Ovary (tissue), 9 donors: ENCODE results near the gene UROC1. TPM values are rescaled to one million over a fixed set of nuclear protein-coding genes. Genes with fewer than 3 reads are reported as not detected.

ENCODE experiments used
- DNase-seq, 5 donors: peaks; one replicate each; pipeline ENCODE4 v3.0.0-alpha.2; 2019 to 2020
- H3K27ac ChIP-seq, 2 donors: fragments of 200-600 bp; one replicate each; pipeline versions ENCODE4 v1.5.1 to v1.8.0; 2019 to 2022
- H3K27me3 ChIP-seq: fragments of 200-600 bp; one replicate; pipeline ENCODE4 v1.8.0; 2022
- H3K36me3 ChIP-seq: fragments of 200-600 bp; sonication (generic); one replicate; pipeline ENCODE4 v1.5.1; 2019
- H3K4me1 ChIP-seq: one replicate; pipeline ENCODE4 v1.8.1; 2013; ENCODE audit warnings: mild to moderate bottlenecking, moderate library complexity; ENCODE audit not compliant: insufficient read depth
- H3K4me3 ChIP-seq: fragments of 200-600 bp; sonication (generic); one replicate; pipeline ENCODE4 v1.5.1; 2017
- H3K9me3 ChIP-seq, 2 donors: fragments of 200-600 bp in 1 of 2; sonication (generic) in 1 of 2; one replicate each; pipeline versions ENCODE4 v1.5.1 to v1.8.1; 2013 to 2019; ENCODE audit warnings: mild to moderate bottlenecking in 1 of 2, moderate library complexity in 1 of 2
- CTCF ChIP-seq, 3 donors: fragments of 450-650 bp in 2 of 3; fragments of 200-600 bp in 1 of 3; IDR thresholded peaks; one replicate each; pipeline versions ENCODE4 v1.5.1 to v1.8.0; 2016 to 2022; ENCODE audit warnings: antibody characterized with exemption in 3 of 3, mild to moderate bottlenecking in 1 of 3
- EP300 ChIP-seq: sonication (generic); formaldehyde crosslinking; IDR thresholded peaks from one replicate; pipeline ENCODE4 v1.6.1; 2017; ENCODE audit warnings: antibody characterized with exemption
- POLR2A ChIP-seq: fragments of 450-650 bp; IDR thresholded peaks from one replicate; pipeline ENCODE4 v1.6.1; 2017; ENCODE audit warnings: antibody characterized with exemption, mild to moderate bottlenecking, moderate library complexity
- WGBS, 3 donors: extraction: QIAGEN DNeasy Blood & Tissue Kit in 1 of 3; methylation state at CpG; one replicate each; pipeline versions ENCODE4 v1.1.5 to v1.1.7; 2013 to 2017; 5-methylcytosine and 5-hydroxymethylcytosine counted together
- intact Hi-C, 4 donors: fragments of 100-400 bp; cut with DNase I; formaldehyde crosslinking; loops; one replicate each; pipeline versions ENCODE4 v1.11.0 to v1.15.1; 2022 to 2023
- polyA plus RNA-seq, 2 donors: library from polyadenylated mRNA; stranded (reverse); fragments of 200-250 nt in 1 of 2; fragments of 350-450 nt in 1 of 2; fragmentation: Illumina TruSeq in 1 of 2; extraction: RNeasy Lipid Tissue Mini Kit (QIAGEN cat#74804) in 1 of 2; gene quantifications; one replicate each; pipeline ENCODE4 v1.2.3, GENCODE V29; 2013 to 2014
- total RNA-seq, 7 donors: library from RNA; depleted of rRNA in 2 of 7; stranded (reverse); fragments of >200 nt in 2 of 7; fragmentation: NEBNext Ultra II Directional in 3 of 7; extraction: Animal tissue kit (Norgen Biotek cat#: 25700) in 3 of 7; gene quantifications; one replicate each; pipeline versions ENCODE4 v1.1.0 to v1.2.4, GENCODE V29; 2016 to 2023
- donor health status: DM: no; HTN: no; CAD: no; lungs with moderate emphysema.
- donor health status: DM: no; HTN: no; CAD: no.
- donor health status: Bipolar disorder and iron deficiency.
- donor health status: DM: yes; HTN: yes; CAD: no.
- donor health status: DM: no; HTN: no; CAD: no.
- donor health status: DM: yes; HTN: yes; CAD: no.

UROC1 gene
- total and polyA plus RNA-seq, 9 donors, result 0.06 to 0.32 (median 0.12) TPM; not detected in 4

DNA sequence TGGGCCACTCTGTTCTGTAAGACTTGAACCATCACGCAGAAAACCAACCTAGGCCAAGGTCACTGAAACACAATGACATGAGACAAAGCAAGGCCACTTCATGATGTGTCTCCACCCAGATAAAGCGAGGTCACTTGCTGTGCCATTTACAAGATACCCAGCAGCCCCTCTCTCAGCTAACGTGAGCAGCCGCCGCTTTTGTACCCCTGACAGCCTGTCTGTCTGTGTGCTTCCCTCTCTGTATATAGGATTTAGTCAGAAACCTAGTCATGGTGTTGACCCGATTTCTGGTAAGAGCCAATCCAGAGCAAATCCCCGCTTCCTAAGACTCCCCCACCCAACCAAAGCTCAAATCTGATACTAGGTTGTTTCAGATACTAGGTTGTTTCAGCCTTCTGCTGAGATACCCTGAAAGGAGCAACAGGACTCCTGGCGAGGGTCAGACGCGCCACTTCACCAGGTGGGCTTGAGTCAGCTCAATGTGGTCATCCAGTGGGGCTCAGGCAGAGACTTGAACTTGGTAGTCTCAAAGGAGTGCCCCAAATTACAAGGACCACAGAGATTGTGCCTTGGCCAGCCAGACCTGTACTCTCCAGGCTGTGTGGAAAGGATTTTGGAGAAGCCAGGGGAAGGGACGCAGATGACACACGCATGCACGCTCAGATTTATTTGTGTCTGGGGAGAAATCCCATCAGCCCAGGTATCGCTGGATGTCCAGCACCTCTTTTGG lies 38.8 kb downstream of the UROC1 start:
- no peaks in the 10 kb centered on the region for H3K27me3 ChIP-seq
- peaks cover 10% of the 10 kb centered on the region for H3K4me1 ChIP-seq
- intact Hi-C loops, result loop anchor here in 2 of 4 donors (5.0 to 10.0 kb wide), 2 partner anchors 121 to 214 kb away; partner anchors contain the start of gene KLF15 (in 1 of the 2)
- H3K27ac ChIP-seq, result no peak overlapping the region
- no peaks in the 10 kb centered on the region for H3K36me3 ChIP-seq
- no peak for DNase-seq
- TF ChIP-seq EP300, result no peak
- WGBS, 3 donors, result 92 to 96% (median 92%) methylated on average over 14 of the region's 14 CpGs
- no peaks in the 10 kb centered on the region for H3K9me3 ChIP-seq
- H3K4me3 ChIP-seq, result no peak overlapping the region

GRCh38 chr3:126477061-126477380 lies 40.6 kb downstream of the UROC1 start:
- WGBS, 3 donors, result 51 to 58% (median 53%) methylated on average over 4 of the region's 4 CpGs

GRCh38 chr3:126476166-126477060 lies 41.2 kb downstream of the UROC1 start:
- peaks cover 23% of the 10 kb centered on the region for H3K4me1 ChIP-seq
- intact Hi-C loops, result loop anchor here in 2 of 4 donors (5.0 to 10.0 kb wide), 2 partner anchors 119 to 212 kb away; partner anchors contain the start of gene KLF15 (in 1 of the 2)
- no peaks in the 10 kb centered on the region for H3K9me3 ChIP-seq
- peak in 2 of 5 donors; percentile 81 to 84 for DNase-seq
- H3K27me3 ChIP-seq, result no peaks in the 10 kb centered on the region
- peak; percentile 60 for TF ChIP-seq POLR2A
- no peak for TF ChIP-seq CTCF (IDR thresholded peaks at IDR 0.05)
- H3K4me3 ChIP-seq, result peak overlapping the region; percentile 42
- no peaks in the 10 kb centered on the region for H3K36me3 ChIP-seq
- peak overlapping the region; percentile 31 to 65 for H3K27ac ChIP-seq
- 7 to 14% (median 12%) methylated on average over 38 to 61 of the region's 66 CpGs for WGBS, 3 donors

More at GRCh38 chr3:126477061-126477380, 40.6 kb downstream of the UROC1 start:
- intact Hi-C loops, result loop anchor here in 2 of 4 donors (5.0 to 10.0 kb wide), 2 partner anchors 120 to 212 kb away; partner anchors contain the start of gene KLF15 (in 1 of the 2)
- Histone ChIP-seq H3K9me3 (no peaks in the 10 kb centered on the region), H3K27me3 (no peaks in the 10 kb centered on the region), H3K36me3 (no peaks in the 10 kb centered on the region), H3K4me1 (peaks cover 23% of the 10 kb centered on the region), H3K27ac (no peak overlapping the region), H3K4me3 (no peak overlapping the region)
- peak in 1 of 5 donors; percentile 28 for DNase-seq
- TF ChIP-seq POLR2A, result no peak
- TF ChIP-seq EP300, result no peak
- TF ChIP-seq CTCF (IDR thresholded peaks at IDR 0.05), result no peak

- Histone ChIP-seq H3K4me3 (peak within 1 kb of the TSS; percentile 63), H3K27me3 (no peaks in the 10 kb centered on the region), H3K36me3 (no peaks in the 10 kb centered on the region), H3K4me1 (peaks cover 23% of the 10 kb centered on the region), H3K27ac (peak within 1 kb of the TSS; percentile 90 to 93), H3K9me3 (no peaks in the 10 kb centered on the region)
- WGBS, 3 donors, result 0% methylated on average over 77 to 112 of the region's 112 CpGs
- intact Hi-C loops, result loop anchor here in 2 of 4 donors (5.0 to 10.0 kb wide), 2 partner anchors 118 to 211 kb away; partner anchors contain the start of gene KLF15 (in 1 of the 2)
- TF ChIP-seq EP300, result no peak
- TF ChIP-seq POLR2A, result peak; percentile 74
- peak in 2 of 3 donors; percentile 56 to 64 for TF ChIP-seq CTCF (IDR thresholded peaks at IDR 0.05)
- DNase-seq, result peak; percentile 94 to 97 (median 95)
These were observed 42.0 kb downstream of the UROC1 start, which contains the start of gene ZXDC for GRCh38 chr3:126475413-126476114. ZXDC (minus strand) TSS chr3:126475891; CDS start chr3:126475865, 26 bp downstream.
